Liver (tissue), 9 donors: Measurements from ENCODE around the gene SMAD5. TPM values are rescaled to one million over a fixed set of nuclear protein-coding genes. Genes with fewer than 3 reads are reported as not detected.

Experiments used
- DNase-seq: peaks from one replicate; pipeline ENCODE4 v3.0.0-alpha.2; 2017; ENCODE audit warnings: low spot score
- H3K27ac ChIP-seq, 2 donors: one replicate each; pipeline ENCODE4 v1.7.0; 2013; ENCODE audit warnings: inconsistent platforms in 2 of 2, low read length in 2 of 2, control low read depth in 1 of 2, low read depth in 1 of 2, mild to moderate bottlenecking in 1 of 2
- H3K27me3 ChIP-seq, 4 donors: one replicate each; pipeline versions ENCODE4 v1.6.1 to v1.7.0; 2013; ENCODE audit warnings: low read length in 3 of 4, inconsistent platforms in 1 of 4, mild to moderate bottlenecking in 1 of 4, moderate library complexity in 1 of 4; ENCODE audit not compliant: control insufficient read depth in 4 of 4, insufficient read depth in 4 of 4
- H3K36me3 ChIP-seq, 4 donors: one replicate each; pipeline versions ENCODE4 v1.6.1 to v1.7.0; 2013; ENCODE audit warnings: low read length in 3 of 4, mild to moderate bottlenecking in 3 of 4, low read depth in 1 of 4, moderate library complexity in 1 of 4; ENCODE audit not compliant: control insufficient read depth in 4 of 4, insufficient read depth in 3 of 4
- H3K4me1 ChIP-seq, 4 donors: one replicate each; pipeline versions ENCODE4 v1.6.1 to v1.7.0; 2013; ENCODE audit warnings: low read length in 3 of 4, mild to moderate bottlenecking in 3 of 4, moderate library complexity in 1 of 4; ENCODE audit not compliant: control insufficient read depth in 4 of 4, insufficient read depth in 4 of 4
- H3K4me3 ChIP-seq, 3 donors: one replicate each; pipeline versions ENCODE4 v1.6.1 to v1.7.0; 2013; ENCODE audit warnings: low read length in 3 of 3, control low read depth in 1 of 3, low read depth in 1 of 3, mild to moderate bottlenecking in 1 of 3
- H3K9ac ChIP-seq, 2 donors: one replicate each; pipeline ENCODE4 v1.7.0; 2013; ENCODE audit warnings: low read length in 2 of 2, mild to moderate bottlenecking in 2 of 2, moderate library complexity in 2 of 2, control low read depth in 1 of 2, low read depth in 1 of 2
- H3K9me3 ChIP-seq, 4 donors: one replicate each; pipeline versions ENCODE4 v1.6.1 to v1.7.0; 2013; ENCODE audit warnings: low read length in 3 of 4; ENCODE audit not compliant: control insufficient read depth in 4 of 4
- ATF3 ChIP-seq: IDR thresholded peaks from 2 replicates; pipeline ENCODE4 v1.6.1; 2016; ENCODE audit warnings: antibody characterized with exemption
- CTCF ChIP-seq: fragments of 150-350 bp; IDR thresholded peaks from 2 replicates; pipeline ENCODE4 v1.5.1; 2017; ENCODE audit warnings: improper control_type of control experiment, low read depth, low read length; ENCODE audit not compliant: missing input control
- EGR1 ChIP-seq, 2 donors: IDR thresholded peaks; 2 replicates each; pipeline ENCODE4 v1.6.1; 2016 to 2018; ENCODE audit warnings: antibody characterized with exemption in 2 of 2, low read depth in 2 of 2
- FOXA1 ChIP-seq: IDR thresholded peaks from 2 replicates; pipeline ENCODE4 v1.6.1; 2016; ENCODE audit warnings: antibody characterized with exemption
- FOXA2 ChIP-seq: IDR thresholded peaks from 2 replicates; pipeline ENCODE4 v1.6.1; 2016; ENCODE audit warnings: antibody characterized with exemption
- GABPA ChIP-seq, 2 donors: IDR thresholded peaks in 1 of 2; conservative IDR thresholded peaks in 1 of 2; 2 replicates each; pipeline ENCODE4 v1.6.1; 2016; ENCODE audit warnings: antibody characterized with exemption in 2 of 2, mild to moderate bottlenecking in 1 of 2, moderate library complexity in 1 of 2
- HNF4A ChIP-seq, 2 donors: conservative IDR thresholded peaks; 2 replicates each; pipeline ENCODE4 v1.6.1; 2016; ENCODE audit warnings: antibody characterized with exemption in 2 of 2, mild to moderate bottlenecking in 2 of 2
- HNF4G ChIP-seq: IDR thresholded peaks from 2 replicates; pipeline ENCODE4 v1.6.1; 2016; ENCODE audit warnings: antibody characterized with exemption
- JUND ChIP-seq, 2 donors: IDR thresholded peaks; 2 replicates each; pipeline ENCODE4 v1.6.1; 2016; ENCODE audit warnings: antibody characterized with exemption in 2 of 2
- MAX ChIP-seq: IDR thresholded peaks from 2 replicates; pipeline ENCODE4 v1.6.1; 2016; ENCODE audit warnings: antibody characterized with exemption
- NR2F2 ChIP-seq: IDR thresholded peaks from 2 replicates; pipeline ENCODE4 v1.6.1; 2016; ENCODE audit warnings: antibody characterized with exemption
- RAD21 ChIP-seq, 2 donors: IDR thresholded peaks; 2 replicates each; pipeline ENCODE4 v1.6.1; 2016; ENCODE audit warnings: antibody characterized with exemption in 2 of 2, mild to moderate bottlenecking in 2 of 2
- REST ChIP-seq: IDR thresholded peaks from 2 replicates; pipeline ENCODE4 v1.6.1; 2016; ENCODE audit warnings: antibody characterized with exemption, mild to moderate bottlenecking
- RXRA ChIP-seq, 2 donors: IDR thresholded peaks; 2 replicates each; pipeline ENCODE4 v1.6.1; 2017 to 2018; ENCODE audit warnings: antibody characterized with exemption in 2 of 2, mild to moderate bottlenecking in 1 of 2
- SP1 ChIP-seq: IDR thresholded peaks from 2 replicates; pipeline ENCODE4 v1.6.1; 2018; ENCODE audit warnings: antibody characterized with exemption, mild to moderate bottlenecking
- TAF1 ChIP-seq: conservative IDR thresholded peaks from 2 replicates; pipeline ENCODE4 v1.6.1; 2016; ENCODE audit warnings: antibody characterized with exemption, mild to moderate bottlenecking
- YY1 ChIP-seq: IDR thresholded peaks from 2 replicates; pipeline ENCODE4 v1.6.1; 2016; ENCODE audit warnings: antibody characterized with exemption, mild to moderate bottlenecking
- ZBTB33 ChIP-seq: IDR thresholded peaks from 2 replicates; pipeline ENCODE4 v1.6.1; 2016; ENCODE audit warnings: antibody characterized with exemption
- WGBS: extraction: QIAGEN DNeasy Blood & Tissue Kit; methylation state at CpG from one replicate; pipeline ENCODE4 v1.1.7; 2013; 5-methylcytosine and 5-hydroxymethylcytosine counted together
- polyA plus RNA-seq, 2 donors: library from polyadenylated mRNA; stranded (reverse) in 1 of 2; unstranded in 1 of 2; fragments of 200-250 nt in 1 of 2; fragments of >200 nt in 1 of 2; fragmentation: Nextera tagmentation in 1 of 2; extraction: Ambion mirVana in 1 of 2; gene quantifications; one replicate each; pipeline versions ENCODE4 v1.2.1 to v1.2.3, GENCODE V29; 2013 to 2015
- total RNA-seq, 2 donors: library from RNA; depleted of rRNA; stranded (reverse); fragments of >200 nt; gene quantifications; one replicate each; pipeline ENCODE4 v1.2.3, GENCODE V29; 2014
- donor health status: healthy.
- donor health status: healthy.
- donor health status: healthy.
- donor health status: healthy.
- donor health status: healthy.

Gene SMAD5
- total and polyA plus RNA-seq, 4 donors: 5.9 to 42.0 (median 16.3) TPM

- TF ChIP-seq REST: no peak
- TF ChIP-seq MAX: no peak
- TF ChIP-seq FOXA1: no peak
Observed at GRCh38 chr5:136147632-136148031, 15.0 kb downstream of the SMAD5 start (continued).

GRCh38 chr5:136149891-136150290 is 17.2 kb downstream of the SMAD5 start:
- H3K27me3 ChIP-seq: no peaks in the 10 kb centered on the region
- no peak for DNase-seq
- H3K9me3 ChIP-seq: no peaks in the 10 kb centered on the region
- H3K36me3 ChIP-seq: peaks cover 2 to 15% (median 10%) of the 10 kb centered on the region in 4 donors
- WGBS: 17% methylated on average over 1 of the region's 1 CpG
- H3K9ac ChIP-seq: no peak overlapping the region
- H3K27ac ChIP-seq: peak overlapping the region; percentile 68 to 69
- H3K4me1 ChIP-seq: peaks cover 1 to 35% (median 12%) of the 10 kb centered on the region in 4 donors
- no peak for TF ChIP-seq NR2F2
- TF ChIP-seq MAX: peak; percentile 59
- no peak for TF ChIP-seq ATF3
- peak; percentile 65 for TF ChIP-seq REST
- TF ChIP-seq JUND (IDR thresholded peaks at IDR 0.05): peak in 1 of 2 donors; percentile 38
- TF ChIP-seq CTCF: no peak
- peak; percentile 77 for TF ChIP-seq ZBTB33
- no peak for TF ChIP-seq EGR1 (IDR thresholded peaks at IDR 0.05; ENCODE audit: low read depth in 2 of 2)
- peak; percentile 30 to 75 for TF ChIP-seq RXRA (IDR thresholded peaks at IDR 0.05)
- peak; percentile 40 to 67 for TF ChIP-seq HNF4A (conservative IDR thresholded peaks at IDR 0.05)
- TF ChIP-seq YY1: peak; percentile 82
- peak; percentile 27 for TF ChIP-seq SP1
- TF ChIP-seq HNF4G: no peak
- TF ChIP-seq FOXA1: peak; percentile 93
- TF ChIP-seq RAD21 (IDR thresholded peaks at IDR 0.05): peak; percentile 23 to 31
- TF ChIP-seq GABPA (IDR thresholded peaks at IDR 0.05 in 1 of 2, conservative IDR thresholded peaks at IDR 0.05 in 1 of 2): peak in 1 of 2 donors; percentile 31
- peak; percentile 96 for TF ChIP-seq FOXA2
- TF ChIP-seq TAF1: no peak
- H3K4me3 ChIP-seq: no peak overlapping the region
